Measurements from ENCODE around the gene KCNJ18.
"Not testable (repeated sequence)": the region's sequence is repeated elsewhere in the genome, so short reads cannot be mapped to it uniquely, and the experiment has no call there.

Gene KCNJ18

DNA sequence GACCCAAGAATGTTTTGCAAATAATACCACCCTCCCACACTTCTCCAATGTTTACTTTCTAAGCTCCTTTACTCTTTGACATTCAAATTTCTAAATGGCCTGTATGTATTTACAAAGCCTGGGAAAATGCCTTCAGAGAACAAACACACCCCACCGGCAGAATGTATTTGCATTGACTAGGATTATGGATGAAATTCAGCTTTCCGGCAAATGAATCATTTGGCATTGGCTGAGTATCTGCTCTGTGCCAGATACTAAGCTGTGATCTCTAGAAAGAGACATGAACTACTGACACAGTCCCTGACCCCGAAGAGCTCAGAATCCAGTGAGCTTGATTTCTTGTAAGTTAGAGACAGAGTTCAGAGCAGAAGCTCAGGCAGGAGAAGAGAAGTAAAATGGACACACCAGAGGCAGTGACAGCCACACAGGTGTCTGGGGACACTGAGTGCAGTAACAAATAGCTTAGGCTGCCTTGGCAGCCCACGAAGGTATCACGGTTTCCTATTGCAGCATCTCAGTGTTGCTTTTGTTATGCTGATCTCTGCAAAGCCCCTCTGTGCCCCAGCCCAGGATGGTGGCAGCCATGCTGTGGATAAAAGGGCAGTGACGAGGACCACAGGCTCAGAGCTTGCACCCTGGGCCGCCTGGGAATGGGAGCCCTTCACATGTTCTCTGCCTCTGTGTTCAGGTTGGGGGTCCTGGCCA lies 24.8 kb upstream of the KCNJ18 start:
- H3K36me3 Mint-ChIP-seq (ENCODE audit: low read depth); H3K27me3 Mint-ChIP-seq; intact Hi-C loops (cut with micrococcal nuclease); H3K4me3 Mint-ChIP-seq; H3K27ac Mint-ChIP-seq; H3K4me1 Mint-ChIP-seq (ENCODE audit: low read depth): not testable (repeated sequence)
- H3K9me3 Mint-ChIP-seq = peaks cover 21% of the 10 kb centered on the region

DNA sequence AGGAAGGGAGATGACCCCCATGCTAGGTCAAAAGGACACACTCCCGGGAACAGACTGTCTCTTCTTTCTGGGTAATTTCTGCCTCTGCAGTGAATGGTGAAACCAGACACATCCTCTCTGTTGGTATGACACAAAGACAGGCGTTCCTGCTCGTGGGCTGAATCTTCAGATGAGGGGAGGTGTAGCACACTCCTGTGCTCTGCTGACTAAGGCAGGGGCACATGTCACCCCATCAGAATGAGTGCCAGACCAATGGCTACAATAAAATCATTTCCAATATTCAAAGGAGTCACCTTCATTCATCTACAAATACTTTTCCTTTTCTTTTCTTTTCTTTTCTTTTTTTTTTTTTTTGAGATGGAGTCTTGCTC lies 24.2 kb upstream of the KCNJ18 start:
- H3K4me3 Mint-ChIP-seq; H3K27me3 Mint-ChIP-seq; H3K27ac Mint-ChIP-seq; intact Hi-C loops (cut with micrococcal nuclease); H3K4me1 Mint-ChIP-seq (ENCODE audit: low read depth); H3K36me3 Mint-ChIP-seq (ENCODE audit: low read depth): not testable (repeated sequence)
- H3K9me3 Mint-ChIP-seq = peaks cover 21% of the 10 kb centered on the region

DNA sequence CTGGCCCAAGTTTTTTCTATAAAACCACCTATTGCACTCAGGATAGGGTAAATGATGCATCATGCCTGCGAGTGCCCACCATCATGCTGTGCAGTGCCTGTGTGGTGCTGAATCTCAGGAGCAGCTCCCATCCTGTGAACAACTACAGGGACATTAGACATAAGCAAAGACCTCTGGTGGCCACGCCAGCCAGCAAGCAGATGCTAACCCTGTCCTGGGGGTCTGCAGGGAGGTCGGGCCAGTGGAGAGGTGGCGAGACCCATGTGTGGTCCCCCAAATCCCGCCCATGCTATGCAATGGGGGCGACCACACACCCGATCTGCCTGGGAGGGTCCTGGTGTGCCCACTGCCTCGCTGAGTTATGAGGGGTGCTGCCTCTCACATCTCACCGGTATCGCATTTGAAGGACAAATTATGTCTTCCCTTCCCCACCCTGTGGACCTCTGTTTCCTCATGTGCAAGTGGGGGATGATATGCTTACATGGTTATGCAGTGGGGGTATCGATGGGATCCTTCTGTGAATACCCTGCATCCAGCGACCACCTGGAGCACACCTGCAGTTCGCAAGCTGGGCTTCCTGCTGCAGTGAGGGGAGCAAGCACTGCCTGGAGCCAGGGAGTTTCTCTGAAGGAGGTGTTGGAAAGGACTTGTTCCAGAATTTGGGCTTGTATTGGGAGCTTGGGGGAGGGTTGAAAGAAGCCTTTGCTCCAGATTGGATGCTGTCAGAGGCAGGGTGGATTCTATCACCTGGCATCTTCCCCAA lies 23.4 kb upstream of the KCNJ18 start:
- H3K4me1 Mint-ChIP-seq (ENCODE audit: low read depth); H3K27me3 Mint-ChIP-seq; intact Hi-C loops (cut with micrococcal nuclease); H3K4me3 Mint-ChIP-seq; H3K27ac Mint-ChIP-seq; H3K36me3 Mint-ChIP-seq (ENCODE audit: low read depth): not testable (repeated sequence)
- peaks cover 23% of the 10 kb centered on the region for H3K9me3 Mint-ChIP-seq

DNA sequence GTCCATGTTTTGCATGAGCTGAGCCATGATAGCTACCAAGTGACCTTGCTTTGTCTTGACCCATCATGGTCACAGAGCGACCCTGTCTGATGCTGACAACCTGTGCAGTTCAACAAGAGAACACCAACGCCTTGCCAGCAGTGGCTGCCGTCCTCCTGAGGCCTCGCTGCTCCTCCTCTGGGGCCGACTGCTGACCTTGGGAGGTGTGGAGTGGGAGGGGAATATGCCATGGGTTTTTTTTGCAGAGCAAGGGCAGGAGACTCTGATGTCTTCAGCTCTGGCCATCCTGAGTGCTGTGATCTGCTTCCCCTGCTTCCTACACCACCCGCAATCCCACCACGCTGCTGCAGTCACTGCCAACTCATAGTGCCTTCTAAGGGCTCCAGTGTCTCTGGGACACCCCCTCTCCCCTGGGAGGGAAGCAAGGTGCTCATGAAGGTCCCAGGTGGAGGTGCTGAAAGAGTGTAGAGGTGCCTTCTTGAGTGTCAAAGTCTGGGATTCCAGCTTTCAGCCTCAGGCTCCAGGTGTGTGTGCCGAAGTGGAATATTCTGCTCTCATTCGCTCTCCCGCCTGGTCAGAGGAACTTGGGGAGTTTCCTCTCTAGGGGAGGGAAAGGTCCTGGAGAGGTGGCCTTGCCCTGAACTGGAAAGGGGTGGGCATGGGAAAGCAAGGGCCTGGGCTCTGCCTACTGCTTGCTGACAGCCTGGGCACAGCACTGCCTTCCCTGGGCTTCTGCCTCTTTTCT lies 22.5 kb upstream of the KCNJ18 start:
- H3K4me3 Mint-ChIP-seq; H3K27ac Mint-ChIP-seq; intact Hi-C loops (cut with micrococcal nuclease); H3K4me1 Mint-ChIP-seq (ENCODE audit: low read depth); H3K36me3 Mint-ChIP-seq (ENCODE audit: low read depth); H3K27me3 Mint-ChIP-seq: not testable (repeated sequence)
- peaks cover 26% of the 10 kb centered on the region for H3K9me3 Mint-ChIP-seq

DNA sequence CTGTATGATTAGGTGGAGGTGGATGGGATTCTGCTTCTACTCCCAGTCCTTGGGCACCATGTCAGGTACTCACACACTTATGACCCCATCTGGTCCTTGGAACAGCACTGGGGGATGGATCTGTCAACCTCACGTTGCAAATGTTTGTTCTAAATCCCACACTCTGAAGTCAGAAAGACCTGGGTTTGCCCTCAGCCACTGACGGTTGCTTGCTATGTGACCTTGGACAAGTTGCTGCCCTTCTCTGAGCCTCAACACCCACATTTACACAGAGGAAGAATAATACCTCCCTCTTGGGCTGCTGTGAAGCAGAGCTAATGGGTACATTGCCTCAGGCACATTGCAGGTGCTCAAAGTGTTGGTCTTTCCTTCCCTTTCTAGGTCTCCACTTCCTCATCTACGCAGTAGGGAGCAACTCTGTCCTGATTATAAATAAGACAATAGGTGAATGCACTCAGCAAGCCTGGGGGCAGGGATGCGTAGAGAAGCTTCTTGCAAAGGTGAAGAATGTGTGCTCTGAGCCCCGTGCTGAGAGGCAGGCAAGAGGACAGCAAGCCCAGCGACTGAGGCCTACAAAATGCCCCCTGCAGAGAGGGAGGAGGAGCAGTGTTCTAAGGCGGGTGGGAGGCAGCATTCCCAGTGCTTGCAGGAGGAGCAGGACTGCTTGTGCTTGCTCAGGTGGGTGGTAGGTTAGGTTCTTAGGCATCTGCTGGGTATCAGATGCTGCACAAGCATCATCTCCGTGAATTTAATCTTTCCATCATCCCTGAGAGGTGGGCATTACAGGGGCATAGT lies 21.8 kb upstream of the KCNJ18 start:
- H3K4me1 Mint-ChIP-seq (ENCODE audit: low read depth); intact Hi-C loops (cut with micrococcal nuclease); H3K36me3 Mint-ChIP-seq (ENCODE audit: low read depth); H3K27ac Mint-ChIP-seq; H3K4me3 Mint-ChIP-seq; H3K27me3 Mint-ChIP-seq: not testable (repeated sequence)
- H3K9me3 Mint-ChIP-seq = peaks cover 34% of the 10 kb centered on the region

DNA sequence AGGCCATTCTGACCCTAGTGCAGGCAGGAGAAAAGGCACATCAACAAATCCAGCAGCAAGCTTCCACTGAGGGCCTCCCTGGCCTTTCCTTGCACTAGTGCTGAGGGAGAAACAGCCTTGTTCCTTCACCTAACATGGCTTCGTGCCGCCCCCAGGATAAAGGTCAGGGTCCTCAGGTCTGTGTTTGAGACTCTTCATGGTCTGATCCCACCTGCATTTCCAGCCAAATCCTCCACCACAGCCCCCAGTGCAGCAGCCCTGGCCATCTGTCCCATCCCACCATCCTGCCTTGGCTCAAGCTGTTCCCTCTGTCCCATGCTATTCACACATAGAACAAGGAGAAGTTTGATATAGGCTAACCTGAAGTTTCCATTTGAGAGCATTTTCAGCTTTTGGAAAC lies 20.9 kb upstream of the KCNJ18 start:
- H3K27ac Mint-ChIP-seq; H3K27me3 Mint-ChIP-seq; intact Hi-C loops (cut with micrococcal nuclease); H3K36me3 Mint-ChIP-seq (ENCODE audit: low read depth); H3K4me1 Mint-ChIP-seq (ENCODE audit: low read depth); H3K4me3 Mint-ChIP-seq: not testable (repeated sequence)
- H3K9me3 Mint-ChIP-seq = peaks cover 43% of the 10 kb centered on the region

DNA sequence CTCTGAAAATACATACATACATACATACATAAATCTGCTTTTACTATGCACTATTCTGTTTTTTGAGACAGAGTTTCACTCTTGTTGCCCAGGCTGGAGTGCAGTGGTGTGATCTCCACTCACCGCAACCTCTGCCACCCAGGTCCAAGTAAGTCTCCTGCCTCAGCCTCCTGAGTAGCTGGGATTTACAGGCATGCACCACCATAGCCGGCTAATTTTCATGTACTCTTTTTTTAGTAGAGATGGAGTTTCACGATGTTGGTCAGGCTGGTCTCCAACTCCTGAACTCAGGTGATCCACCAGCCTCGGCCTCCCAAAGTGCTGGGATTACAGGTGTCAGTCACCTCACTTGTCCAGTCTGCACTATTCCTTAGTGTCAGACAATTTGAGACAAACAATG lies 20.5 kb upstream of the KCNJ18 start:
- H3K27me3 Mint-ChIP-seq; intact Hi-C loops (cut with micrococcal nuclease); H3K4me1 Mint-ChIP-seq (ENCODE audit: low read depth); H3K27ac Mint-ChIP-seq; H3K4me3 Mint-ChIP-seq; H3K36me3 Mint-ChIP-seq (ENCODE audit: low read depth): not testable (repeated sequence)
- peaks cover 43% of the 10 kb centered on the region for H3K9me3 Mint-ChIP-seq

DNA sequence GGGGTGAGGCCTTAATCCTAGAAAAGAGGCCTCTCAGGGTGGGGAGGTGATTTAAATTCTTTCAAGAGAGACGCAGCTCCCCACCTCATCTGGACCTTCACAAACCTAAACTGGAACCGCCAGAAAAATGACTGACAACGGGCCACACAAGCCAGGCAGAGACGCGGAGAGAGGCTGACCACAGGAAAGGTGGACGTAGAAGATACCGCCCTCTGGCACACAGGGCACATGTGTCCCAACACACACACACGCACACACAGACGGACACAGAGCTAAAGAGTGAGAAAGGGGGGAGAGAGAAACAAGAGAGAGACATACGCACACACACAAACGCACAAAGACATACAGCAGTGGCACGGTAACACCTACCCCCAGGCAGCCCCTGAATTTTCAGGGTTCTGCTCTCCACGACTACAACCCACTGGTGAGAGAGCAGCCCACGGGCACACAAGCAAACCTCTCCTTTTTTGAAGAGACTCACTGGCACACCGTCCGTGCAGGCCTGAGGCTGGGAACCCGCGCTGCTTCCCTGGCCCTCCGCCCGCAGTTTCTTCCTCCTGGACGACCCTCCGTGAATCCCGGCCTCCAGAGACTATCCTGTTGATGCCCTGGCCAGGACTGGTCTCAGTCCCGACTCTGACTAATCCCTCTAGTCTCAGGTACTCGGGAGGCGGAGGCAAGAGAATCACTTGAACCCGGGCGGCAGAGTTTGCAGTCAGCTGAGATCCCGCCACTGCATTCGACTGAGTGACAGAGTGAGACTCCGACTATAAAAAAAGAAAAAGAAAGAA lies 18.7 kb upstream of the KCNJ18 start:
- H3K36me3 Mint-ChIP-seq (ENCODE audit: low read depth); H3K4me3 Mint-ChIP-seq; H3K27me3 Mint-ChIP-seq; H3K27ac Mint-ChIP-seq; intact Hi-C loops (cut with micrococcal nuclease); H3K4me1 Mint-ChIP-seq (ENCODE audit: low read depth): not testable (repeated sequence)
- peaks cover 55% of the 10 kb centered on the region for H3K9me3 Mint-ChIP-seq

DNA sequence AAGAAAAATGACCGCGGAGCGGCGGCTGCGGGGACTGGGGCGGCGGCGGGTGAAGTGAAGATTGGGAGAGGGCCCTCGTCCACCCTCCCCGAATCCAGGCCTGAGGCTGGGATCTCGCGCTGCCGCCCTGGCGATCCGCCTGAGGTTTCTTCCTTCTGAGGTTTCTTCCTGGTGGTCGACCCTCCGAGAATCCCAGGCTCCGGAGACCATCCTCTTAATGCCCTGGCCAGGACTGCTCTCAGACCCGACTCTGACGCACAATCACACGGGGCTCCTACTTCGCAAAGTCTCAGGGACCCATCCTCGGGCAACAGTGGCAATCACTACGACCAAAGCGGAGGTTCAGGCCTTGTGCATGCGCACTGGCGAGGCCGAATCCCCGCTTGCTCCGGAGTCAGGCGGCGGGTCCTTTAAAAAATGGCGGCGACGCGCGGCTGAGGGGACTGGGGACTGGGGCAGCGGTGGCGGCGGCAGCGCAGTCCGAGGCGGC lies 18.0 kb upstream of the KCNJ18 start:
- Mint-ChIP-seq H3K9me3 (peaks cover 55% of the 10 kb centered on the region), H3K27me3 (no peaks in the 10 kb centered on the region), H3K4me3 (no peak overlapping the region), H3K36me3 (ENCODE audit: low read depth) (no peaks in the 10 kb centered on the region), H3K4me1 (ENCODE audit: low read depth) (no peaks in the 10 kb centered on the region), H3K27ac (no peak overlapping the region)
- intact Hi-C loops (cut with micrococcal nuclease) = no loop called here

DNA sequence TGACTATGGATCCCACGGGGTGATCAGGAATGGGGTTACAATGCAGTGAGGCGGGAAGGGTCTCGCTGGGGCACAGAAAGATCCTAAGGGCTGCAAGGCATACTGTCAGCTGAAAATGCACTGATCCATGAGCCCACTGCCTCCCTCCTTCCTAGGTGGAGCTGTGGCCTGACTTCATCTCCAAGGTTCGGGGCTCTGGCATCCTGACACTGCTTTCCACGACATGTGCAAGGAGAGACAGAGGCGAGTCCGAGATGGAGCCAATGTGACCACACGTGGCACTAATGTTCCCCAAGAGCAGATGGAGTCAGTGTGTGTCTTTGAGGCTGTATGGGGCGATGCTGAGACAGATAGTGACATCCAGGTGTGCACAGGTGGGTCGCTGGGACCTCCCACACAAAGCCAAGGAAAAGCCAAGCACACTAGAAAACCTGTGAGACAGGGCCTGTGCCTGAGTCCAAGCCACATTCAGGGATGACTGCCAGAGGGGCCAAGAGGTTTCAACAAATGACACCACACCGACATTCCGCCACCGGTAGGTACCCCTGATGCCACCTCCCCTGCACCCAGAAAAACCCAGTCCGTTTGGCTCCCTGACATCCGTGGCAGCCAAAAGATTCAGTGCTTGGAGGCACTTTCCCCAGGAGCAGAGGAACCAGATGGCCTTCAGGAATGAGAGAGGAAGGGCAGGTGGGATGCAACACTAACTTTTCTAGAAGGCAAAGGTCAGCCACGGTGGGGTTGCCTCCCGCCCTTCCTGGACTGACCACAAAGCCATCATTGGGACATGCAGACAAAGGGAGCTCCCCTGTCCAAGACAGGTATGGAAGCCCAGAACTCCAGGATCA lies 17.2 kb upstream of the KCNJ18 start:
- H3K27ac Mint-ChIP-seq; H3K27me3 Mint-ChIP-seq; H3K4me1 Mint-ChIP-seq (ENCODE audit: low read depth); H3K36me3 Mint-ChIP-seq (ENCODE audit: low read depth); H3K4me3 Mint-ChIP-seq; intact Hi-C loops (cut with micrococcal nuclease): not testable (repeated sequence)
- H3K9me3 Mint-ChIP-seq = peaks cover 58% of the 10 kb centered on the region

DNA sequence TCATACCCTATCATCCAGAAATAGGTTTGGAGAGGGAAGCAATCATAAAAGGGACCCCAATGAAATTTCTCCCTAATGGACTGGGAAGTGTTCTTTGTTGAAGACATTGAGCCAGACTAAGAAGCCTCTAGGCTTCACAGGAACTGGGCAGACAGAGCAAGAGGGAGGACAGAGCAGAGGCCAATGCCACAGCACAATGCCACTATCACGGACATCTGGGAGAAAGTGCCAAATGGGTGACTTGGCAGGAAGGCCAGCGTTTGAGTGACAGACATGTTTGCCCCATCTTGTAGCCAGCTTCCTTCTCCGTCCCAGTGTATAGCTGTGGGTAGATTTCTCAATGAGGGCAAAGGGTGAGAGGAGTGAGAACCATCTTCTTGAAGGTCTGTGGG lies 16.6 kb upstream of the KCNJ18 start:
- H3K9me3 Mint-ChIP-seq = peaks cover 64% of the 10 kb centered on the region
- H3K36me3 Mint-ChIP-seq (ENCODE audit: low read depth); H3K4me1 Mint-ChIP-seq (ENCODE audit: low read depth); H3K27me3 Mint-ChIP-seq; H3K27ac Mint-ChIP-seq; H3K4me3 Mint-ChIP-seq; intact Hi-C loops (cut with micrococcal nuclease): not testable (repeated sequence)

DNA sequence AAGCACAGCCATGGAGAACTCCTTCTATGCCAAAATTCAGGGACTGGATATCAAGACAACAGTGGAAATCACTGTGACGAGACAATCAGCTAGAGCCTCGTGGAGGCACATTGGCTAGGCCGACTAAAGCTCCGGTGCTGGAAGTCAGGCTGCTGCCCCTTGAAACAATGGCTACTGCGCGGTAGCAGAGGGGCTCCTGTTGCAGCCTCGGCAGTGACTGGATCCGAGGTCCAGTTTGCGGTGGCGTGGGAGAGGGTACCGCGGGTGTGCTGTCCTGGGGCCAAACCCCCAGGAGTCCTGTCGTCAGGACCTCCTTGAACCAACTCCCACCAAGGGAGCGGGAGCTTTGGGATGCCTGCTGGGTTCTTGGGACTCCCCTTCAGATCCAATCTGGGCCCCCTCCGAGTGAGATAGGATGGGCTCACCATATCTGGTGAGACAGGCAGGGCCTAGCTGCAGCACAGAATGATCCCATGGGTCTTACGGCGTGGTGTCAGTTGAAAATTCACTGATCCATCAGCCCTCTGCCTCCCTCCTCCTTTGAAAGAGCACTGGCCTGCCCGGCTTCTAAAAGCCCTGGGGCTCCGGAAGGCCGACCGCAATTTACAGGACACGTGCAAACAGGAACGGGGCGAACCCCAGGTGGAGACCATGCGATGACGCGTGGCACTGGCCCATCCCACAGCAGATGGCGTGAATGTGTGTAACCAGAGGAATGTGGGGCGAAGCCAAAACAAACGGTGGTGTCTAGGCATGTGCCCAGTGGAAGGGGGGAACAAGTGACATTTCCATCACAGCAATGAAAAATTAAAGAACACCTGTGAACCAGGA lies 15.8 kb upstream of the KCNJ18 start:
- intact Hi-C loops (cut with micrococcal nuclease) = no loop called here
- Mint-ChIP-seq H3K27me3 (no peaks in the 10 kb centered on the region), H3K9me3 (peaks cover 66% of the 10 kb centered on the region), H3K36me3 (ENCODE audit: low read depth) (no peaks in the 10 kb centered on the region), H3K4me3 (no peak overlapping the region), H3K4me1 (ENCODE audit: low read depth) (no peaks in the 10 kb centered on the region), H3K27ac (no peak overlapping the region)
